ENCODE data around the gene SLC7A14.
A peak's percentile ranks its signal among the peaks of the same experiment; 100 is the strongest.

Gene SLC7A14

DNA sequence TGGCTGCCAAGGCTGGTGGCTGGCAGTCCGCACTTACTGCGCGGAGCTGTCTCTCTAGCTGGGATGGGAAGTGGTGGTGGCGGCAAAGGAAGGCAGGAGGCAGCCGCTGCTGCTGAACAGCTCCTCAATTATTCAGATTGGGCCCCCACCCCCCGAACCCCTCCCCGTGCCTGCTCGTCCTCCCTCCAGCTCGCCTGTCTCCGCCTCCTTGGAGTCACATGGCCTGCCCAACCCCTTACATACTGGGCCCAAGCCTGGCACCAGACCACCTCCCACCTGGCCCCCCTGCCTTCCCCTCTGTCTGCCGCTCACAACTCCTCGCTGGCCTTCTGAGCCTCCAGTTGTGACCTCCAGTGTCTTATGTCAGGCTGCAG is at the start of gene SLC7A14:
Gene SLC7A14, minus strand, starts transcription at position 139 of the 374 bp plus-strand sequence. CDS start 59,139 bp downstream, outside the sequence.
- Histone ChIP-seq H3K79me2 (ENCODE audit: control insufficient read depth, insufficient read depth, low read length, unreplicated experiment) (no peaks in the 10 kb centered on the region), H3K36me3 (ENCODE audit: insufficient read depth, low read length) (no peaks in the 10 kb centered on the region), H3K27me3 (ENCODE audit: insufficient read depth, low read length) (peaks cover 71% of the 10 kb centered on the region), H3K4me3 (ENCODE audit: low read depth, low read length) (peak within 1 kb of the TSS; percentile 83), H3K4me1 (ENCODE audit: control insufficient read depth, insufficient read depth, low read length, unreplicated experiment) (no peaks in the 10 kb centered on the region), H3K27ac (ENCODE audit: low read depth, low read length) (no peak within 1 kb of the TSS), H2AFZ (ENCODE audit: low read length, unreplicated experiment) (peak within 1 kb of the TSS; percentile 48)

GRCh38 chr3:170635385-170635735 is 49.5 kb upstream of the SLC7A14 start:
- Histone ChIP-seq H3K27ac (ENCODE audit: low read depth, low read length) (no peak overlapping the region), H3K79me2 (ENCODE audit: control insufficient read depth, insufficient read depth, low read length, unreplicated experiment) (no peaks in the 10 kb centered on the region), H2AFZ (ENCODE audit: low read length, unreplicated experiment) (no peak overlapping the region), H3K4me1 (ENCODE audit: control insufficient read depth, insufficient read depth, low read length, unreplicated experiment) (no peaks in the 10 kb centered on the region), H3K4me3 (ENCODE audit: low read depth, low read length) (no peak overlapping the region), H3K27me3 (ENCODE audit: insufficient read depth, low read length) (no peaks in the 10 kb centered on the region), H3K36me3 (ENCODE audit: insufficient read depth, low read length) (no peaks in the 10 kb centered on the region)

- Histone ChIP-seq H3K4me1 (ENCODE audit: control insufficient read depth, insufficient read depth, low read length, unreplicated experiment) (no peaks in the 10 kb centered on the region), H3K36me3 (ENCODE audit: insufficient read depth, low read length) (no peaks in the 10 kb centered on the region), H2AFZ (ENCODE audit: low read length, unreplicated experiment) (no peak overlapping the region), H3K79me2 (ENCODE audit: control insufficient read depth, insufficient read depth, low read length, unreplicated experiment) (no peaks in the 10 kb centered on the region), H3K27me3 (ENCODE audit: insufficient read depth, low read length) (no peaks in the 10 kb centered on the region), H3K27ac (ENCODE audit: low read depth, low read length) (no peak overlapping the region), H3K4me3 (ENCODE audit: low read depth, low read length) (no peak overlapping the region)
Measured at GRCh38 chr3:170634663-170635384, 48.9 kb upstream of the SLC7A14 start.

GRCh38 chr3:170633573-170633972 is 47.7 kb upstream of the SLC7A14 start:
- Histone ChIP-seq H3K36me3 (ENCODE audit: insufficient read depth, low read length) (no peaks in the 10 kb centered on the region), H2AFZ (ENCODE audit: low read length, unreplicated experiment) (no peak overlapping the region), H3K27me3 (ENCODE audit: insufficient read depth, low read length) (no peaks in the 10 kb centered on the region), H3K4me3 (ENCODE audit: low read depth, low read length) (no peak overlapping the region), H3K4me1 (ENCODE audit: control insufficient read depth, insufficient read depth, low read length, unreplicated experiment) (no peaks in the 10 kb centered on the region), H3K27ac (ENCODE audit: low read depth, low read length) (no peak overlapping the region), H3K79me2 (ENCODE audit: control insufficient read depth, insufficient read depth, low read length, unreplicated experiment) (no peaks in the 10 kb centered on the region)

DNA sequence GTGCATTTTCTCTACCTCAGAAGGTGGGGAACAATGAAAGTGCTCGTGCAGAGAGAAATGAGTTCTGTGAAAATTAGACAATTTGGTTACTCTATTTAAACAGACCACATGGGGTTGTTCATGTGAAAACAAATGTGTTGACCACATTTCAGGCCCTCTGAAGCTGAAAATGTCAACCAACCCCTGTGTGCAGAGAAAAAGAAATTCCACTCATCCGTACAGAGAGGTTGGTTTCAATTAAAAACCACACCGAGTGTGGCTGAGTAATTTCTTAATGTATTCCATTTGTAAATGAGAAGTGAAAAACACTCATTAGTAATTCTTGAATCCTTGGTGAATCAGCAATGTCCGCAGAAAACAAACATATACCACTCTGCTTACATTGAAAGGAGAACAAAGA is 46.9 kb upstream of the SLC7A14 start:
- no peaks in the 10 kb centered on the region for H3K79me2 ChIP-seq (ENCODE audit: control insufficient read depth, insufficient read depth, low read length, unreplicated experiment)
- H3K4me1 ChIP-seq (ENCODE audit: control insufficient read depth, insufficient read depth, low read length, unreplicated experiment) = no peaks in the 10 kb centered on the region
- no peak overlapping the region for H3K27ac ChIP-seq (ENCODE audit: low read depth, low read length)
- no peaks in the 10 kb centered on the region for H3K36me3 ChIP-seq (ENCODE audit: insufficient read depth, low read length)
- no peaks in the 10 kb centered on the region for H3K27me3 ChIP-seq (ENCODE audit: insufficient read depth, low read length)
- H3K4me3 ChIP-seq (ENCODE audit: low read depth, low read length) = no peak overlapping the region
- H2AFZ ChIP-seq (ENCODE audit: low read length, unreplicated experiment) = no peak overlapping the region

- Histone ChIP-seq H3K4me1 (ENCODE audit: control insufficient read depth, insufficient read depth, low read length, unreplicated experiment) (no peaks in the 10 kb centered on the region), H3K79me2 (ENCODE audit: control insufficient read depth, insufficient read depth, low read length, unreplicated experiment) (no peaks in the 10 kb centered on the region), H3K27me3 (ENCODE audit: insufficient read depth, low read length) (no peaks in the 10 kb centered on the region), H2AFZ (ENCODE audit: low read length, unreplicated experiment) (no peak overlapping the region), H3K36me3 (ENCODE audit: insufficient read depth, low read length) (no peaks in the 10 kb centered on the region), H3K4me3 (ENCODE audit: low read depth, low read length) (no peak overlapping the region), H3K27ac (ENCODE audit: low read depth, low read length) (no peak overlapping the region)
Measured at GRCh38 chr3:170631755-170632488, 46.0 kb upstream of the SLC7A14 start.

DNA sequence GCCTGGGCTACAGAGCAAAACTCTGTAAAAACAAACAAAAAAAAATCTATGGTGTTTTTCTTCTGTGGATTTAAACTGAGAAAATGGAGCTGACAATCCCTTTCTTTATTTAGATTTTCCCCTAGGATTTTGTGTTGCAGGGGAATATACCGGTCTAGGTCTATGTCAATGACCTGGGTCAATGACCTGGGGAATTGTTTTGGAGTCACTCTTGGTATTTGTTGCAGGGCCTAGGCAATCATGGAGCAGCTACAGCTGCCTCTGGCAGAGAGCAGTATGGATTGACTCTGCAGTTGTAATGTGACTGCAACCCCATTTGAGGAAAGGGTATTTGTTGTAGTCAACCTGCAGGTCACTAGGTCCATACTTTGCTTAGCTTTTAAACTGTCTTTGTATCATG is 37.6 kb upstream of the SLC7A14 start:
- Histone ChIP-seq H2AFZ (ENCODE audit: low read length, unreplicated experiment) (no peak overlapping the region), H3K79me2 (ENCODE audit: control insufficient read depth, insufficient read depth, low read length, unreplicated experiment) (no peaks in the 10 kb centered on the region), H3K4me1 (ENCODE audit: control insufficient read depth, insufficient read depth, low read length, unreplicated experiment) (peaks cover 10% of the 10 kb centered on the region), H3K27ac (ENCODE audit: low read depth, low read length) (no peak overlapping the region), H3K36me3 (ENCODE audit: insufficient read depth, low read length) (no peaks in the 10 kb centered on the region), H3K4me3 (ENCODE audit: low read depth, low read length) (no peak overlapping the region), H3K27me3 (ENCODE audit: insufficient read depth, low read length) (no peaks in the 10 kb centered on the region)

- H3K27me3 ChIP-seq (ENCODE audit: insufficient read depth, low read length) = no peaks in the 10 kb centered on the region
- no peak overlapping the region for H3K27ac ChIP-seq (ENCODE audit: low read depth, low read length)
- peaks cover 10% of the 10 kb centered on the region for H3K4me1 ChIP-seq (ENCODE audit: control insufficient read depth, insufficient read depth, low read length, unreplicated experiment)
- peak overlapping the region; percentile 10 for H2AFZ ChIP-seq (ENCODE audit: low read length, unreplicated experiment)
- no peaks in the 10 kb centered on the region for H3K36me3 ChIP-seq (ENCODE audit: insufficient read depth, low read length)
- no peaks in the 10 kb centered on the region for H3K79me2 ChIP-seq (ENCODE audit: control insufficient read depth, insufficient read depth, low read length, unreplicated experiment)
- H3K4me3 ChIP-seq (ENCODE audit: low read depth, low read length) = no peak overlapping the region
Measured at GRCh38 chr3:170622369-170623159, 36.7 kb upstream of the SLC7A14 start.

DNA sequence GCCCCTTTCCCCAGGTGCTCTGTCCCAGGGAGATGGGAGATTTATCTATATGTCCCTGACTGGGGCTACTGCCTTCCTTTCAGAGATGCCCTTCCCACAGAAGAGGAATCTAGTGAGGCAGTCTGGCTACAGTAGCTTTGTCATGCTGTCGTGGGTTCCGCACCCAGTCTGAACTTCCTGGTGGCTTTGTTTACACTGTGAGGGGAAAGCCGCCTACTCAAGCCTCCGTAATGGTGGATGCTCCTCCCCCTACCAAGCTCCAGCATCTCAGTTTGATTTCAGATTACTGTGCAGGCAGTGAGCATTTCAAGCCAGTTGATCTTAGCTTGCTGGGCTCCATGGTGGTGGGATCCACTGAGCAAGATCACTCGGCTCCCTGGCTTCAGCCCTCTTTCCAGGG is 35.4 kb upstream of the SLC7A14 start:
- Histone ChIP-seq H3K36me3 (ENCODE audit: insufficient read depth, low read length) (no peaks in the 10 kb centered on the region), H3K27me3 (ENCODE audit: insufficient read depth, low read length) (no peaks in the 10 kb centered on the region), H3K27ac (ENCODE audit: low read depth, low read length) (no peak overlapping the region), H3K79me2 (ENCODE audit: control insufficient read depth, insufficient read depth, low read length, unreplicated experiment) (no peaks in the 10 kb centered on the region), H3K4me3 (ENCODE audit: low read depth, low read length) (no peak overlapping the region), H3K4me1 (ENCODE audit: control insufficient read depth, insufficient read depth, low read length, unreplicated experiment) (peaks cover 10% of the 10 kb centered on the region), H2AFZ (ENCODE audit: low read length, unreplicated experiment) (no peak overlapping the region)

DNA sequence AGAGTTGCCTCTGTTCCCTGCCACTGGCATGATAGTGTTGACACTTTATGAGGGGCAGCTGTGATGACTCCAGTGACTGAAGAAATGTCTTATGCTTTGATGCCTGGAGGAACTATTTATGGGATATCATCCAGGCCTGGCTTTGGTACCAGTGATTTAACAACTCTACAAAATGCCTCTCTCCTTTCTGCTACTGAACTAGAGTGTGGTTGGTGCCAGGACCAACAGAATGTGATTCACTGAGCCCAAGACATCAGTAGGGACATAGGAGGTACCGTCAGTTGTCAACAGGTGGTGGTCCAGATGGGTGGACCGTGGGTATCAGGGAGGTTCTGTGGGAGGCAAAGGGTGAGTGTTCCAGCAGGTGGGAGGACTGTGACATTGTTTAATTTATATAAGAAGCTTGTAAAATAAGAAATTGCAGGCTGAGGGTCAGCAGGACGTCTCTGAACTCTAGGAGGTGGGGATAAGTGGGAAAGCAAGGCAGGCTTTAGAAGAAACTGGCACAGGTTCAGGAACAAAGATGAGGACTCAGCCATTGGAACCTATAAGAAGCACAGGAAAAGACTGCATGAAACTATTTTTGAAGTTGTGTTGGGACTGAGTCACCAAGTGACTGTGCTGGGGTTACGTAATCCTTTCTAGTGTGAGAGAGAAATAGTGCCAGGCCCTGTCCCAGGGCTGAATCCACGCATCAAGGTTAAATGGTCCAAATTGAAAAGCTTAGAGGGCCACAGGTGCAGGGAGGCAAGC is 28.5 kb upstream of the SLC7A14 start:
- H3K36me3 ChIP-seq (ENCODE audit: insufficient read depth, low read length) = no peaks in the 10 kb centered on the region
- H3K79me2 ChIP-seq (ENCODE audit: control insufficient read depth, insufficient read depth, low read length, unreplicated experiment) = no peaks in the 10 kb centered on the region
- H3K27me3 ChIP-seq (ENCODE audit: insufficient read depth, low read length) = no peaks in the 10 kb centered on the region
- H2AFZ ChIP-seq (ENCODE audit: low read length, unreplicated experiment) = no peak overlapping the region
- H3K4me1 ChIP-seq (ENCODE audit: control insufficient read depth, insufficient read depth, low read length, unreplicated experiment) = peaks cover 10% of the 10 kb centered on the region
- H3K27ac ChIP-seq (ENCODE audit: low read depth, low read length) = peak overlapping the region; percentile 36; the same call in 1 of the 2 replicates
- H3K4me3 ChIP-seq (ENCODE audit: low read depth, low read length) = no peak overlapping the region
